Activated naive CD8-positive, alpha-beta T cell treated with anti-CD3 and anti-CD28 coated beads, Interleukin-2, amount 10 ng/mL, durations not matched to agents 7 days and 5 days (primary cell): ENCODE data around the gene FAP. TPM values are rescaled to one million over a fixed set of nuclear protein-coding genes. Genes with fewer than 3 reads are reported as not detected.

Experiments
- ATAC-seq: fragments of 150-1000 bp; cut with Tn5 transposase; one replicate; pipeline ENCODE4 v1.10.0; 2021; ENCODE audit warnings: low read depth, moderate library complexity
- POLR2A ChIA-PET: fragments of 350-600 bp; sonication (Branson Sonifier 250); formaldehyde crosslinking; loops from one replicate; lab custom pipeline; 2021; ENCODE audit warnings: antibody characterized with exemption; lab: Charles Lee
- DNase-seq: peaks from one replicate; pipeline ENCODE4 v3.0.0; 2021
- H3K27ac Mint-ChIP-seq: one replicate; pipeline ENCODE4 v1.8.0; 2022; ENCODE audit warnings: mild to moderate bottlenecking, mixed read lengths
- H3K27me3 Mint-ChIP-seq: one replicate; pipeline ENCODE4 v1.8.0; 2022; ENCODE audit warnings: mild to moderate bottlenecking, moderate library complexity, mixed read lengths
- H3K36me3 Mint-ChIP-seq: one replicate; pipeline ENCODE4 v1.8.0; 2021; ENCODE audit warnings: mild to moderate bottlenecking, mixed read lengths
- H3K4me1 Mint-ChIP-seq: one replicate; pipeline ENCODE4 v1.8.0; 2021; ENCODE audit warnings: mixed read lengths
- H3K4me3 Mint-ChIP-seq: one replicate; pipeline ENCODE4 v1.8.0; 2022; ENCODE audit warnings: mild to moderate bottlenecking, moderate library complexity, mixed read lengths
- H3K9me3 Mint-ChIP-seq: one replicate; pipeline ENCODE4 v1.8.0; 2021; ENCODE audit warnings: mixed read lengths
- total RNA-seq, 2 experiments: library from RNA; stranded (reverse); gene quantifications; one replicate each; pipeline ENCODE4 v1.2.3, GENCODE V29; 2021

The FAP gene
- total RNA-seq, 2 experiments from 2014 or later, result not detected

- Mint-ChIP-seq H3K27ac (no peak overlapping the region), H3K4me3 (no peak overlapping the region), H3K4me1 (no peaks in the 10 kb centered on the region), H3K9me3 (no peaks in the 10 kb centered on the region), H3K36me3 (no peaks in the 10 kb centered on the region), H3K27me3 (peaks cover 41% of the 10 kb centered on the region)
- ATAC-seq (no peak), DNase-seq (no peak)
- POLR2A ChIA-PET, result no interaction called here
Observed at GRCh38 chr2:162232027-162232426, 11.2 kb downstream of the FAP start.

- ATAC-seq (no peak), DNase-seq (no peak)
- POLR2A ChIA-PET, result no interaction called here
- peaks cover 39% of the 10 kb centered on the region for H3K27me3 Mint-ChIP-seq
- H3K27ac Mint-ChIP-seq, result no peak overlapping the region
- H3K4me1 Mint-ChIP-seq, result no peaks in the 10 kb centered on the region
- H3K4me3 Mint-ChIP-seq, result no peak overlapping the region
- H3K36me3 Mint-ChIP-seq, result no peaks in the 10 kb centered on the region
- H3K9me3 Mint-ChIP-seq, result no peaks in the 10 kb centered on the region
Observed at GRCh38 chr2:162230761-162231160, 12.5 kb downstream of the FAP start.

- DNase-seq (no peak), ATAC-seq (no peak)
- H3K27ac Mint-ChIP-seq, result no peak overlapping the region
- no peaks in the 10 kb centered on the region for H3K9me3 Mint-ChIP-seq
- POLR2A ChIA-PET, result interaction anchor here (1.7 kb wide), 1 partner anchor 92 kb away, joined by 3 read pairs; the partner anchor contains the start of gene IFIH1
- no peaks in the 10 kb centered on the region for H3K36me3 Mint-ChIP-seq
- H3K4me3 Mint-ChIP-seq, result no peak overlapping the region
- H3K27me3 Mint-ChIP-seq, result peaks cover 42% of the 10 kb centered on the region
- no peaks in the 10 kb centered on the region for H3K4me1 Mint-ChIP-seq
Observed at GRCh38 chr2:162226836-162227235, 16.4 kb downstream of the FAP start.

GRCh38 chr2:162221064-162221463 is 22.2 kb downstream of the FAP start:
- Mint-ChIP-seq H3K4me1 (peaks cover 3% of the 10 kb centered on the region), H3K27me3 (peaks cover 42% of the 10 kb centered on the region), H3K9me3 (no peaks in the 10 kb centered on the region), H3K27ac (no peak overlapping the region), H3K36me3 (no peaks in the 10 kb centered on the region), H3K4me3 (no peak overlapping the region)
- DNase-seq (peak; percentile 71), ATAC-seq (peak; percentile 47)
- POLR2A ChIA-PET, result no interaction called here

- no peaks in the 10 kb centered on the region for H3K9me3 Mint-ChIP-seq
- H3K27ac Mint-ChIP-seq, result no peak overlapping the region
- POLR2A ChIA-PET, result interaction anchor here (1.4 kb wide), 1 partner anchor 79 kb away, joined by 4 read pairs; no protein-coding TSS in a partner anchor
- H3K36me3 Mint-ChIP-seq, result no peaks in the 10 kb centered on the region
- no peak overlapping the region for H3K4me3 Mint-ChIP-seq
- H3K4me1 Mint-ChIP-seq, result peaks cover 3% of the 10 kb centered on the region
- no peak for ATAC-seq
- H3K27me3 Mint-ChIP-seq, result peaks cover 43% of the 10 kb centered on the region
- DNase-seq, result no peak
Observed at GRCh38 chr2:162220368-162220767, 22.9 kb downstream of the FAP start.

GRCh38 chr2:162219426-162219825 is 23.8 kb downstream of the FAP start:
- peaks cover 3% of the 10 kb centered on the region for H3K4me1 Mint-ChIP-seq
- ATAC-seq, result no peak
- H3K27ac Mint-ChIP-seq, result no peak overlapping the region
- no peak overlapping the region for H3K4me3 Mint-ChIP-seq
- no peaks in the 10 kb centered on the region for H3K36me3 Mint-ChIP-seq
- DNase-seq, result no peak
- peaks cover 39% of the 10 kb centered on the region for H3K27me3 Mint-ChIP-seq
- no peaks in the 10 kb centered on the region for H3K9me3 Mint-ChIP-seq
- POLR2A ChIA-PET, result interaction anchor here (1.4 kb wide), 1 partner anchor 80 kb away, joined by 4 read pairs; no protein-coding TSS in a partner anchor

- H3K27ac Mint-ChIP-seq, result no peak overlapping the region
- peaks cover 36% of the 10 kb centered on the region for H3K27me3 Mint-ChIP-seq
- H3K4me3 Mint-ChIP-seq, result no peak overlapping the region
- H3K4me1 Mint-ChIP-seq, result peaks cover 3% of the 10 kb centered on the region
- H3K9me3 Mint-ChIP-seq, result no peaks in the 10 kb centered on the region
- no peaks in the 10 kb centered on the region for H3K36me3 Mint-ChIP-seq
- POLR2A ChIA-PET, result no interaction called here
- ATAC-seq (no peak), DNase-seq (no peak)
Observed at GRCh38 chr2:162217598-162217997, 25.6 kb downstream of the FAP start.

- no peak for ATAC-seq
- H3K9me3 Mint-ChIP-seq, result no peaks in the 10 kb centered on the region
- no peak overlapping the region for H3K4me3 Mint-ChIP-seq
- POLR2A ChIA-PET, result no interaction called here
- H3K27me3 Mint-ChIP-seq, result peaks cover 26% of the 10 kb centered on the region
- no peak overlapping the region for H3K27ac Mint-ChIP-seq
- no peak for DNase-seq
- no peaks in the 10 kb centered on the region for H3K36me3 Mint-ChIP-seq
- no peaks in the 10 kb centered on the region for H3K4me1 Mint-ChIP-seq
Observed at GRCh38 chr2:162215162-162215561, 28.1 kb downstream of the FAP start.

- no peak for ATAC-seq
Observed at GRCh38 chr2:162212366-162212765, 30.9 kb downstream of the FAP start.

GRCh38 chr2:162211732-162212131 is 31.5 kb downstream of the FAP start:
- peaks cover 13% of the 10 kb centered on the region for H3K27me3 Mint-ChIP-seq
- POLR2A ChIA-PET, result no interaction called here
- H3K4me1 Mint-ChIP-seq, result no peaks in the 10 kb centered on the region
- no peak overlapping the region for H3K4me3 Mint-ChIP-seq
- H3K9me3 Mint-ChIP-seq, result no peaks in the 10 kb centered on the region
- no peak for DNase-seq
- H3K27ac Mint-ChIP-seq, result no peak overlapping the region
- no peak for ATAC-seq
- H3K36me3 Mint-ChIP-seq, result no peaks in the 10 kb centered on the region

More at GRCh38 chr2:162212366-162212765, 30.9 kb downstream of the FAP start:
- POLR2A ChIA-PET, result no interaction called here
- no peaks in the 10 kb centered on the region for H3K9me3 Mint-ChIP-seq
- no peaks in the 10 kb centered on the region for H3K4me1 Mint-ChIP-seq
- no peaks in the 10 kb centered on the region for H3K36me3 Mint-ChIP-seq
- H3K27ac Mint-ChIP-seq, result no peak overlapping the region
- peaks cover 13% of the 10 kb centered on the region for H3K27me3 Mint-ChIP-seq
- no peak overlapping the region for H3K4me3 Mint-ChIP-seq
- DNase-seq, result no peak

GRCh38 chr2:162210385-162210784 is 32.9 kb downstream of the FAP start:
- no peak for ATAC-seq
- H3K4me1 Mint-ChIP-seq, result no peaks in the 10 kb centered on the region
- no peak overlapping the region for H3K4me3 Mint-ChIP-seq
- H3K27me3 Mint-ChIP-seq, result peaks cover 2% of the 10 kb centered on the region
- DNase-seq, result no peak
- POLR2A ChIA-PET, result no interaction called here
- no peak overlapping the region for H3K27ac Mint-ChIP-seq
- H3K9me3 Mint-ChIP-seq, result no peaks in the 10 kb centered on the region
- no peaks in the 10 kb centered on the region for H3K36me3 Mint-ChIP-seq

- Mint-ChIP-seq H3K36me3 (no peaks in the 10 kb centered on the region), H3K9me3 (no peaks in the 10 kb centered on the region), H3K4me1 (no peaks in the 10 kb centered on the region), H3K27me3 (peaks cover 7% of the 10 kb centered on the region), H3K27ac (no peak overlapping the region), H3K4me3 (no peak overlapping the region)
- POLR2A ChIA-PET, result no interaction called here
- DNase-seq (no peak), ATAC-seq (no peak)
Observed at GRCh38 chr2:162202203-162202602, 41.0 kb downstream of the FAP start.

GRCh38 chr2:162200636-162201035 is 42.6 kb downstream of the FAP start:
- DNase-seq, result no peak
- POLR2A ChIA-PET, result no interaction called here
- peaks cover 11% of the 10 kb centered on the region for H3K27me3 Mint-ChIP-seq
- no peaks in the 10 kb centered on the region for H3K4me1 Mint-ChIP-seq
- no peak overlapping the region for H3K27ac Mint-ChIP-seq
- no peaks in the 10 kb centered on the region for H3K36me3 Mint-ChIP-seq
- no peak for ATAC-seq
- H3K4me3 Mint-ChIP-seq, result no peak overlapping the region
- no peaks in the 10 kb centered on the region for H3K9me3 Mint-ChIP-seq

GRCh38 chr2:162199913-162200312 is 43.3 kb downstream of the FAP start:
- no peaks in the 10 kb centered on the region for H3K36me3 Mint-ChIP-seq
- no peaks in the 10 kb centered on the region for H3K4me1 Mint-ChIP-seq
- H3K27ac Mint-ChIP-seq, result no peak overlapping the region
- ATAC-seq, result no peak
- no peaks in the 10 kb centered on the region for H3K9me3 Mint-ChIP-seq
- POLR2A ChIA-PET, result no interaction called here
- peaks cover 14% of the 10 kb centered on the region for H3K27me3 Mint-ChIP-seq
- DNase-seq, result no peak
- no peak overlapping the region for H3K4me3 Mint-ChIP-seq

- DNase-seq (no peak), ATAC-seq (no peak)
- Mint-ChIP-seq H3K27me3 (peaks cover 25% of the 10 kb centered on the region), H3K4me3 (no peak overlapping the region), H3K36me3 (no peaks in the 10 kb centered on the region), H3K9me3 (no peaks in the 10 kb centered on the region), H3K4me1 (no peaks in the 10 kb centered on the region), H3K27ac (no peak overlapping the region)
- POLR2A ChIA-PET, result no interaction called here
Observed at GRCh38 chr2:162198239-162198638, 45.0 kb downstream of the FAP start.
